H4 (cell line): Measurements from ENCODE around the gene PPFIA3. TPM values are rescaled to one million over a fixed set of nuclear protein-coding genes. Genes with fewer than 3 reads are reported as not detected.
A peak's percentile ranks its signal among the peaks of the same experiment; 100 is the strongest.
"Not testable (repeated sequence)": the region's sequence is repeated elsewhere in the genome, so short reads cannot be mapped to it uniquely, and the experiment has no call there.

Experiments used
- DNase-seq: peaks from one replicate; pipeline ENCODE4 v3.0.0-alpha.2; 2015; ENCODE audit warnings: low spot score
- total RNA-seq: library from RNA; depleted of rRNA; stranded (reverse); fragments of >200 nt; shearing (Covaris generic); gene quantifications from 2 replicates; pipeline ENCODE4 v1.2.3, GENCODE V29; 2014

The PPFIA3 gene
- total RNA-seq, 1 experiment from 2014 or later: 6.9 TPM

- not testable (repeated sequence) for DNase-seq
These were observed 3.9 kb downstream of the PPFIA3 start for GRCh38 chr19:49123285-49123684.

GRCh38 chr19:49125025-49125731 is 5.8 kb downstream of the PPFIA3 start:
- no peak for DNase-seq

GRCh38 chr19:49126575-49126974 is 7.2 kb downstream of the PPFIA3 start:
- no peak for DNase-seq

DNA sequence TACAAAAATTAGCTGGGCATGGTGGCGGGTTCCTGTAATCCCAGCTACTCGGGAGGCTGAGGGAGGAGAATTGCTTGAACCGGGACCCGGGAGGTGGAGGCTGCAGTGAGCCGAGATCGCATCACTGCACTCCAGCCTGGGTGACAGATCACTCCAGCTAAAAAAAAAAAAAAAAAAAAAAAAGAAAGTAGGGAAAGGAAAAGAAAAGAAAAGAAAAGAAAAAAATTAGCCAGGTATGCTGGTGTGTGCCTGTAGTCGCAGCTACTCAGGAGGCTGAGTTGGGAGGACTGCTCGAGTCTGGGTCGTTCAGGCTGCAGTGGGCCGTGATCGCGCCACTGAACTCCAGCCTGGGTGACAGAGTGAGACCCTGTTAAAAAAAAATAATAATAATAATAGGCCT is 7.9 kb downstream of the PPFIA3 start:
- not testable (repeated sequence) for DNase-seq

DNA sequence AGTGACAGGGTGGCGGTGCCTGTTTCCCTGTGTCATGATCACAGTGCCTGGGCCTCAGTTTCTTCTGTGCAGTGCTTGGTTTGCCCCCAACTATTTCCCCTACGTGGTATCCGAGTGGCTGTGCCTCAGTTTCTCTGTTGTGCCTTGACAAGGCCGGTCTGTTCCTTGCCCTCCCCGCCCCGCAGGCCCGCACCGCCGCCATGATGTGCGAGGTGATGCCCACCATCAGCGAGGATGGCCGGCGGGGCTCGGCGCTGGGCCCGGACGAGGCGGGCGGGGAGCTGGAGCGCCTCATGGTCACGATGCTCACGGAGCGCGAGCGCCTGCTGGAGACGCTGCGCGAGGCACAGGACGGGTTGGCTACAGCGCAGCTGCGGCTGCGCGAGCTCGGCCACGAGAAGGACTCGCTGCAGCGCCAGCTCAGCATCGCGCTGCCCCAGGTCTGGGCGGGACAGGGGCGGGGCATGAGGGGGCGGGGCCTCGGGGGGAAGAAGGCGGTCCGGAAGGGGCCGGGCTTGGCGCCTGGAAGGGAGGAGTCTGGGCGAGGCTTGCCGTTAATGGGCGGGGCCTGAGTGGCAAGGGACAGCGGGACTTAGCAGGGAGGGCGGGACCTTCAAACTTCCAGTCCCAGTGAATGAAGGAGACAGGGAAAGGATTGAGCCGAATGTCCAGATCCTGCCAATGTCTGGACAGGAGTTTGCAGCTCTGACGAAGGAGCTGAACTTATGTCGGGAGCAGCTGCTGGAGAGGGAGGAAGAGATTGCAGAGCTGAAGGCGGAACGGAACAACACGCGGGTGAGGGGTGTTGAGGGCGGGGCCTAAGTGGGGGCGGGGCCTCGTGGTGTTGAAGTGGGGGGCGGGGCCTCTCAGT is 8.6 kb downstream of the PPFIA3 start:
- peak; percentile 96 for DNase-seq

GRCh38 chr19:49128545-49129237 is 9.3 kb downstream of the PPFIA3 start:
- DNase-seq: no peak

DNA sequence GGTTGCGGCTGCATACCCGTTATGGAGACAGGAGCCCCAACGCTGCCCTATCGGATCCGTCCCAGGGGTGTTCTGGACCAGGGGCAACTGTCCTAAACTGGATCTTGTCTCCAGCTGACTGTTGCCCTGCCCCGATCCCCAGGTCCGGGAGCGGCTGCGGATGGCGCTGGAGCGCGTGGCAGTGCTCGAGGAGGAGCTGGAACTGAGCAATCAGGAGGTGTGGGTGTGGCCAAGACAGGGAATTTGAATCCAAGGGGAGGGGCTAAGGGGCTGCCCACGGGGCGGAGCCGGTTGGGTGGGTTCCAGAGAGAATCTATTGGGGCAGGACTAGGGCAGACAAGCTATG is 9.9 kb downstream of the PPFIA3 start:
- DNase-seq: no peak

- DNase-seq: no peak
These were observed 11.0 kb downstream of the PPFIA3 start for GRCh38 chr19:49130325-49130724.

DNA sequence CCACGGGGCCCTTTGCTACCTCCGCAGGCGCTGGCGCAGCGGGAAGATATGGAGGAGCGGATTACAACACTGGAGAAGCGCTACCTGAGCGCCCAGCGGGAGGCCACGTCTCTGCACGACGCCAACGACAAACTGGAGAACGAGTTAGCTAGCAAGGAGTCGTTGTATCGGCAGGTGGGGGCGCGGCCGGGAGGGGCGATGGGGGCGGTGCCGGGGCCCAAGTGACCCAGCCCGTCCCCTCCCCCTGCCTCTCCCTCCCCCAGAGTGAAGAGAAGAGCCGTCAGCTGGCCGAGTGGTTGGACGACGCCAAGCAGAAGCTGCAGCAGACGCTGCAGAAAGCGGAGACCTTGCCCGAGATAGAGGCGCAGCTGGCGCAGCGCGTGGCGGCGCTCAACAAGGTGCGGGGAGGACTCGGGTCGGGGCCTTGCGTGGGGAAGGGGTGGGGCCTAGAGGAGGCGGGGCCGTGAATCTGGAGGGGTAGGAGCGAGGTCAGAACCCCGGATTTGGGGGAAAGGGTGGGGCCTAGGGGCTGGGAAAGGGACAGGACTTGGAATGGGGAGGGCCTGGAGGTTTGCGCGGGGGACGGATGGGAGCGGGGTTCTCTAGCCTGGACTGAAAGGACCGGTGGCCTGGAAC is 13.7 kb downstream of the PPFIA3 start:
- no peak for DNase-seq

- no peak for DNase-seq
These were observed 14.5 kb downstream of the PPFIA3 start for GRCh38 chr19:49133621-49134454.

GRCh38 chr19:49135686-49136085 is 16.3 kb downstream of the PPFIA3 start:
- DNase-seq: no peak

- DNase-seq: no peak
These were observed 17.4 kb downstream of the PPFIA3 start for GRCh38 chr19:49136771-49137171.

- no peak for DNase-seq
These were observed 21.6 kb downstream of the PPFIA3 start for GRCh38 chr19:49140951-49141350.

- no peak for DNase-seq
These were observed 22.0 kb downstream of the PPFIA3 start for GRCh38 chr19:49141352-49141751.

DNA sequence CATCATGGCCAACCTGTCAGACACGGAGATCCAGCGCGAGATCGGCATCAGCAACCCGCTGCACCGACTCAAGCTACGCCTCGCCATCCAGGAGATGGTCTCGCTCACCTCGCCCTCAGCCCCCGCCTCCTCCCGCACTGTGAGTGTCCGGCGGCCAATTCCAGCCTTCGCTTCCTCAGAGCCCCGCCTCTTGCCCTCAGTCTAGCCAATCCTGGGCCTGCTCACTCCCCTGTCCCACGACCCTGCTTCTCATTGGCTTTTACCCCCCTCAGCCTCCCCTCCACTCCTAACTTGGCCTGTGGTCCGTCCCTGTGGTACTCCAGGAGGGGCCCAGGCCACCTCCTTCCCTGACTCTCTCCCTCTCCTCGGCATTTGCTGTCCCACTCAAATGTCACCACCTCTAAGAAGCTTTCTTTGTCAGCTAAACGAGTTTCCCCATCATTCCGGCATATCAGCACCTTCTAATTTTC is 23.6 kb downstream of the PPFIA3 start:
- peak; percentile 82 for DNase-seq

DNA sequence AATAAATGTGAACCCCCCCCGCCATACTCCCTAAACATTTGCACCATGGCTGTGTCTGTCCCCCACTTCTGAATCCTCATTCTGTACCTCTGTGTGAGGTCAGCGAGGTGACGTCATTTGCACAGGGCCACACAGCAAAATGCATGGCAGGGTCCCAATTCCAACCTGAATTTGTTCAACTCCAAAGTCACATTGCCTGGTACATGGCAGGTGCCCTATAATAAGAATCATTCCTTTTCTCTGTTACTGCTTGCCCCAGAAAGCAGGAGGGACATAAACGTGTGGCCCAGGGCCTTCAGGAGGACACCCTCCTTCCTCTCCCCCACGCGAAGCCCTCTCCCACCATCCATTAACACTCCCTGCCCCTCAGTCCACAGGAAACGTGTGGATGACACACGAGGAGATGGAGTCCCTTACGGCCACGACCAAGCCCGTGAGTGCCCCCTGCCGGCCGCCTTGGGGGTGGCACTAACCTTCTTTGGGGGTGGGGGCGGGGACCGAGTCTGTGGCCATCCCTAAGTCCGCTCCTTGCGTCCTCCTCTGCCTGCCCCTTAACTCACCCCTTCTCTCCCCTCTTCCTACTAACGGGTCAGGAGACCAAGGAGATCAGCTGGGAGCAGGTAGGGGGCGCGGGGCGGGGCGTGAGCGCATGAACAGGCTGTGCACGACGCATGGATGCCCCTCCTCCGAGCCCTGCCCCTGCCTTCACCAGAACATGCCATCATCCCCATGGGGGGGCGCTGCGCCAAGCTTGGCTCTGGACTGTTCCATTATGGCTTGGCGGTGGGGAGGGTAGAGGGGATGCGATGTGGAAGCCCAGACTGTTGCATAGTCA is 26.4 kb downstream of the PPFIA3 start:
- peak; percentile 63 for DNase-seq

DNA sequence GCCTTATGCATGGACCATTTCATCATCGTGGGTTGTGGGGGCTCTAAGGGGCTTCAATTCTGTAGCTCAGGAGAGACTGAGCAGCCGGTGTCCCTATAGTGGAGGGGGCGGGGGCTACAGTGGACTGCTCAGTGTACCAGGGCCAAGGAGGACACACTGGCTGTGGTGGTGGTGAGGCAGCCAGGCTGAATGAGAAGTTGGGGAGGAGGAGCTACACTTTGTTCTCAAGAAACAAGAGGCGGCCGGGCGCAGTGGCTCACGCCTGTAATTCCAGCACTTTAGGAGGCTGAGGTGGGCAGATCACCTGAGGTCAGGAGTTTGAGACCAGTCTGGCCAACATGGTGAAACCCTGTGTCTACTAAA is 27.0 kb downstream of the PPFIA3 start:
- DNase-seq: not testable (repeated sequence)

DNA sequence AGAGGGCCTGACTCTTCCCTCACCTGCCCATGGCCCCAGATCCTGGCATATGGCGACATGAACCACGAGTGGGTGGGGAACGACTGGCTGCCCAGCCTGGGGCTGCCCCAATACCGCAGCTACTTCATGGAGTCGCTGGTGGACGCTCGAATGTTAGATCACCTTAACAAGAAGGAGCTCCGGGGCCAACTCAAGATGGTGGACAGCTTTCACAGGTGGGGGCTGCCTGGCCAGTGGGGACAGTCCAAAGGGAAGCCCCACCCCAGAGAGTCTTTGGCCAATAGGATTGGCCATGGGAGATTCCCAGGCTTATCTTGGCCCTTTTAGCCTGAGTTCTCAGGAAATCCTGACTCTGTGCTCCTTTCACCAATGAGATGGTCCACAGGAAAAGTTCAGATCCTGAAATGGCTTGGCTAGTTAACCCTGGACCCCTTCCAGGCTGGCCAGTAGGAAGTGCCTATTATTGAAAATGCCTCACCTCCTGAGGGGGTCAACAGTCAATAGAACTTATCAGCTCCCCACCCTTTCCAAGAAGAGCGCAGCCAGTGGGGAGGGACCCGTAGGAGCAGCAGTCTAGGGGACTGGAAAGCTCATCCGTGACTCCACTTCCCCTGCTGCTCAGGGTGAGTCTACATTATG is 28.8 kb downstream of the PPFIA3 start:
- no peak for DNase-seq

GRCh38 chr19:49148784-49149651 is 29.7 kb downstream of the PPFIA3 start:
- DNase-seq: peak; percentile 95
